Fibroblast of skin of left biceps (primary cell): ENCODE data around the gene JUND.

Experiments used
- DNase-seq, 2 experiments: peaks; one replicate each; pipeline ENCODE4 v3.0.0-alpha.2; 2013; ENCODE audit warnings: low read depth in 2 of 2

Gene JUND

GRCh38 chr19:18308051-18308947, 26.9 kb upstream of the JUND start:
- DNase-seq = no peak

DNA sequence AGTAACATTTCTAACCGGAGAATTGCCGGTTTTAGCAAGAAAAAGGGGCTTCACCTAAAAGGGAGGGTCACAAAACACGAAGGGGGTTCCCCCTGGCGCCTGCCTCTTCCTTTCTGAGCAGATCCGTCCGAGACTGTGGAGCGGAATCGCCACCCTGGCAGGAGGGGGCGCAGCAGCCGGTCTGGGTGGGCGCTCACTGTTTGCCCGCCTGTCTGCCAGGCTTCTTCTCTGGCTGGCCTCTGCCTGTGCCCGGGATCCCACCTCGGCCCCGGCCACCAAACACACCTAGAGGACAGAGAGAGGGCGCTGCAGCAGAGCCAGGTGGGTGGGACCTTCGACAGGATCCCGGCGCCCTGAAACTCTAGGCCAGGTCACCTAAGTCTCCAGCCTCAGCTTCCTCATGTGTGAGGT, 25.9 kb upstream of the JUND start:
- DNase-seq = no peak

- DNase-seq = no peak
These were observed 25.5 kb upstream of the JUND start for GRCh38 chr19:18306888-18307260.

GRCh38 chr19:18306209-18306887, 24.9 kb upstream of the JUND start:
- DNase-seq = no peak

GRCh38 chr19:18304458-18305310, 23.3 kb upstream of the JUND start:
- DNase-seq = no peak

GRCh38 chr19:18304208-18304457, 22.7 kb upstream of the JUND start:
- DNase-seq = no peak

- no peak for DNase-seq
These were observed 20.3 kb upstream of the JUND start for GRCh38 chr19:18301718-18302111.

- DNase-seq = no peak
These were observed 19.7 kb upstream of the JUND start for GRCh38 chr19:18300930-18301717.

GRCh38 chr19:18299654-18300053, 18.2 kb upstream of the JUND start:
- DNase-seq = no peak

GRCh38 chr19:18298601-18299000, 17.2 kb upstream of the JUND start:
- DNase-seq = no peak

- no peak for DNase-seq
These were observed 15.9 kb upstream of the JUND start for GRCh38 chr19:18297308-18297707.

GRCh38 chr19:18295034-18295451, 13.6 kb upstream of the JUND start:
- no peak for DNase-seq

DNA sequence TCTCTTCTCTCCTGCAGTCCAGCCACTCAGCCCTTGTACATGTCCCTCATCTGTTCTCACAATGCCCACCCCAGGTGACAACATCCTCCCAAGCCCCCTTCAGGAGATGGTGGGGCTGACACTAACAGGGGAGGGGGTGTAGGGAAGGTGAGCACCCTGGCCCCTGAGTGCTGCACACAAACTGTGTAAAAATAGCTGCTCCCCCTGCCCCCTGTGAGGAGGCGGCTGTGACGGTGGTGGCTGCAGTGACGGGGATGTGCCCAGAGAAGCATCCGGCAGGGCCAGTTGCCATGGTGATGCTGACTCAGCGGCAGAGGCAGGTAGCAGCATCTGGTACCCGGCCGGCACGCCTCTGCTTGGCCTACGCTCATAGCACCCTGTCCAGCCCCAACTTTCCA, 13.0 kb upstream of the JUND start:
- DNase-seq = no peak

DNA sequence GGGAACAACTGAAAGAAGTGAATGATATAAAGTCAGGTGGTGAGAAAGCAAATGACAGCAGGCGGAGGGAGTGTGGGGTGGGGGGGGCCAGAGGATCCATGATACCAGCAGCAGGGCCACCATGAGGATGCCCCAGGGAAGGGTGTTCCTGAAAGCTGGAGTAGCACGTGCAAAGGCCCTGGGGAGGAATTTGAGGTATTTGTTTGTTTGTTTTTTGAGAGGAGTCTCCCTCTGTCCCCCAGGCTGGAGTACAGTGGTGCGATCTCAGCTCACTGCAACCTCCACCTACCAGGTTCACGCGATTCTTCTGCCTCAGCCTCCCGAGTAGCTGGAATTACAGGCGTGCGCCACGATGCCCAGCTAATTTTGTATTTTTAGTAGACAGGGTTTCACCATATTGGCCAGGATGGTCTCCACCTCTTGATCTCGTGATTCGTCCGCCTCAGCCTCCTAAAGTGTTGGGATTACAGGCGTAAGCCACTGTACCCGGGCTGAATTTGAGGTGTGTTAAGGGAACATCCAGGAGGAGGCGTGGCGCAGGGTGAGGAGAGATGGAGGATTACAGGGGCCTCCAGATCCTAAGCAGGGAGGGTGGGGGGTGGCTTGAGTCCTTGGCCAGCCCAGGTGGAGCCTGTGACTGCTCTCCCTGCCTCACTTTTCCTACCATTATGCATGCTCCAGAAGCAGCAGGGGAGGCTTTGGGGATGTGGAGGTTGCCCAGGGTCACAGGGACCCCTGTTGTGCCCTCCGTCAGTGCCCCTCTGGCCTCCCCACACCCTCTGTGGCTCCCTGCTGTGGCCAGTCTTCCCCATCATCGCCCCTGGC, 12.4 kb upstream of the JUND start:
- no peak for DNase-seq

- peak; percentile 72 to 78 for DNase-seq
These were observed 11.6 kb upstream of the JUND start for GRCh38 chr19:18292810-18293641.

DNA sequence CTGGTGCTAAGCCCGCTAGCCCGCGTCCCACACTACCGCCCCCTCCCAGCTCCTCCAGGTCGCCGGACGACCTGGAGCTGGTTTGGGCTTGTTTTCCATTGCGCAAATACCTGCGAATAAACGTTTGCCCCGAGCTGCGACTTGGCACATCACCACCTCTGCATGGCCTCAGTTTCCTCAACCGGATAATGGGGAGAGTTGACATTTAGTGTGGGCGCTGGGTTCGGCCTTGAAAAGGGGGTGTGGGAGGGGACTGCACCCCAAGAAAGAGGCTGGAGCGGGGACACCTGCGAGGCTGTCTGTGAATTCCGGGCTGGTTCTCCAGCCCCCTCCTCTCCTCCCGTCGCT, 11.0 kb upstream of the JUND start:
- DNase-seq = no peak

DNA sequence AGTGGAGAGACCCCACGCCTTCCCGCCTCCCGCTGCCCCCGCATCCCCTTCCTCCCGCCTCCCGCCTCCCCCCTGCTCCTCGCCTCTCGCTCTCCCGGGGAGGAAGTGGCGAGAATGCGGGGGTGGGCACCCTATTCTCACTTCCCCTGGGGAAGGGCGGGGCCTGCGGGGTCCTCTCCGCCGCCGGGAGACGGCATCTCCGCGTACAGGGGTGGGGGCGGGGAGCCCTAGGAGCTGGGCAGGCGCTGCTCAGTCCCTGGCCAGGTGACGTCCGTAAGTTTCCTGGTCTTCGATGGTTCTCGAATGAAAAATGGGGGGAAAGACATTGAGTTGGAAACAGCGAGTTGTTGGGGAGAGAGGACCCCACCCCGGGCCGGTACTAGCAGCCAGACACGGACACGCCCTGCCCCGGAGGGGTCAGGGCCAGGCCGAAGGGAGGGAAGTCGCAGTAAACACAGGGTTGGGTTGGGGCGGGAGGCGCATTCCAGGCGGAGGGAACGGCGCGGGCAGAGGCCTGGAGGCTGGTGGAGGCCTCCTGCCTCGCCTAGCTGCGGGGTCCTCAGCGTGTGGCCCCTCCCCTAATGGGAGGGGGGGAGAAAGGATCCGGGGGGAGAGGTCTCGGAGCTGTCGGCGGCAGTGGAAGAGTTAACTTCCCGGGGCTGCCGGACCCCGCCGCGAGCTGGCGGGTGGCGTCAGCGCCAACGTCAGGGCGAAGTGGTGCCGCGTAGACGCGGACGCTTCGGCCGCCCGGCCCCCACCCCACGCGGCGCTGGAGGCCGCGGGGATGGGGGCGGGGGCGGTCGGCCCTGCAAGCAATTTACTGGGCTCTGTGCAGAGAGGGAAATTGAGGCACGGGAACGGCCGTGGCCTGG, 10.4 kb upstream of the JUND start:
- peak in 1 of 2 experiments; percentile 50 for DNase-seq

GRCh38 chr19:18291019-18291524, 9.7 kb upstream of the JUND start:
- DNase-seq = no peak
